Neural cell (in vitro differentiated cells): ENCODE measurements around the gene HCFC1. TPM values are rescaled to one million over a fixed set of nuclear protein-coding genes. Genes with fewer than 3 reads are reported as not detected.

ENCODE experiments used
- H2AFZ ChIP-seq: fragments of 200-600, 300-800 bp; sonication (generic), shearing (Covaris generic); 2 replicates; pipeline ENCODE4 v1.6.0; 2014; ENCODE audit warnings: low read depth, mild to moderate bottlenecking, antibody characterized with exemption, low read length, moderate library complexity
- H3F3A ChIP-seq: fragments of 200-600 bp; shearing (Covaris generic); 2 replicates; pipeline ENCODE4 v1.6.1; 2016; ENCODE audit warnings: mild to moderate bottlenecking, moderate library complexity, mixed read lengths, antibody characterized with exemption, low read length; ENCODE audit not compliant: insufficient read depth, poor library complexity, severe bottlenecking
- H3K27ac ChIP-seq: fragments of 200-600, 300-800 bp; sonication (generic), shearing (Covaris generic); 2 replicates; pipeline ENCODE4 v1.5.1; 2014; ENCODE audit warnings: mild to moderate bottlenecking, low read length, moderate library complexity
- H3K27me3 ChIP-seq: fragments of 300-800, 200-600 bp; sonication (generic), shearing (Covaris generic); 2 replicates; pipeline ENCODE4 v1.6.0; 2014; ENCODE audit warnings: mild to moderate bottlenecking, low read depth, low read length, moderate library complexity; ENCODE audit not compliant: insufficient read depth
- H3K36me3 ChIP-seq: fragments of 300-800, 200-600 bp; sonication (generic), shearing (Covaris generic); 2 replicates; pipeline ENCODE4 v1.5.1; 2014; ENCODE audit warnings: mild to moderate bottlenecking, antibody characterized with exemption, low read length, moderate library complexity; ENCODE audit not compliant: insufficient read depth
- H3K4me2 ChIP-seq: fragments of 300-800, 200-600 bp; sonication (generic), shearing (Covaris generic); 2 replicates; pipeline ENCODE4 v1.6.0; 2014; ENCODE audit warnings: mild to moderate bottlenecking, low read length
- H3K4me3 ChIP-seq: fragments of 300-800, 200-600 bp; sonication (generic), shearing (Covaris generic); 2 replicates; pipeline ENCODE4 v1.5.1; 2014; ENCODE audit warnings: mild to moderate bottlenecking, low read length, moderate library complexity
- H3K79me2 ChIP-seq: fragments of 200-600 bp; shearing (Covaris generic); replicated peaks from 2 replicates; pipeline ENCODE4 v1.6.0; 2014; ENCODE audit warnings: mild to moderate bottlenecking, low read length, moderate library complexity; ENCODE audit not compliant: insufficient read depth
- H3K9ac ChIP-seq: fragments of 300-800, 200-600 bp; sonication (generic), shearing (Covaris generic); 2 replicates; pipeline ENCODE4 v1.6.1; 2016; ENCODE audit warnings: mild to moderate bottlenecking, low read length, mixed read lengths
- H3K9me2 ChIP-seq: fragments of 200-600 bp; shearing (Covaris generic); 2 replicates; pipeline ENCODE4 v1.6.1; 2016; ENCODE audit warnings: mild to moderate bottlenecking, low read length, mixed read lengths; ENCODE audit not compliant: insufficient read depth
- H3K9me3 ChIP-seq: fragments of 200-600, 300-800 bp; sonication (generic), shearing (Covaris generic); 2 replicates; pipeline ENCODE4 v1.6.1; 2016; ENCODE audit warnings: mild to moderate bottlenecking, mixed run types, low read length, moderate library complexity, mixed read lengths
- H4K20me1 ChIP-seq: fragments of 200-600 bp; shearing (Covaris generic); 2 replicates; pipeline ENCODE4 v1.6.1; 2016; ENCODE audit warnings: mild to moderate bottlenecking, mixed run types; ENCODE audit not compliant: insufficient read depth
- EP300 ChIP-seq: fragments of 450-650 bp; conservative IDR thresholded peaks from 2 replicates; pipeline ENCODE4 v1.6.1; 2014; ENCODE audit warnings: antibody characterized with exemption, mild to moderate bottlenecking, moderate library complexity; ENCODE audit not compliant: poor library complexity, severe bottlenecking
- EZH2 ChIP-seq: fragments of 200-600, 300-800 bp; shearing (Covaris generic), sonication (generic); IDR thresholded peaks from 2 replicates; pipeline ENCODE4 v1.6.1; 2014; ENCODE audit warnings: antibody characterized with exemption, low read length, borderline replicate concordance, mild to moderate bottlenecking; ENCODE audit not compliant: insufficient read depth, poor library complexity, severe bottlenecking
- MXI1 ChIP-seq: fragments of 450-650 bp; conservative IDR thresholded peaks from 2 replicates; pipeline ENCODE4 v1.6.1; 2014; ENCODE audit warnings: antibody characterized with exemption, mild to moderate bottlenecking; ENCODE audit not compliant: poor library complexity, severe bottlenecking
- POLR2AphosphoS5 ChIP-seq: IDR thresholded peaks from 2 replicates; pipeline ENCODE4 v1.6.1; 2012
- RAD21 ChIP-seq: fragments of 450-650 bp; conservative IDR thresholded peaks from 2 replicates; pipeline ENCODE4 v1.6.1; 2014; ENCODE audit warnings: antibody characterized with exemption, mild to moderate bottlenecking, moderate library complexity
- SMC3 ChIP-seq: fragments of 450-650 bp; conservative IDR thresholded peaks from 2 replicates; pipeline ENCODE4 v1.6.1; 2014; ENCODE audit warnings: antibody characterized with exemption, mild to moderate bottlenecking, moderate library complexity; ENCODE audit not compliant: poor library complexity
- TAF1 ChIP-seq: IDR thresholded peaks from 2 replicates; pipeline ENCODE4 v1.6.1; 2012; ENCODE audit warnings: low read depth
- polyA plus RNA-seq: library from polyadenylated mRNA; depleted of rRNA; stranded (reverse); fragments of >200 nt; gene quantifications from 2 replicates; pipeline ENCODE4 v1.2.3, GENCODE V29; 2014
- TF ChIP-seq, protein P1 (sequence below): IDR thresholded peaks from 2 replicates; pipeline ENCODE4 v1.6.1; 2012; ENCODE audit warnings: borderline replicate concordance
- TF ChIP-seq, protein P2 (sequence below): fragments of 450-650 bp; IDR thresholded peaks from 2 replicates; pipeline ENCODE4 v1.5.1; 2014; ENCODE audit warnings: antibody characterized with exemption, mild to moderate bottlenecking, moderate library complexity; ENCODE audit not compliant: poor library complexity, severe bottlenecking

The HCFC1 gene
- polyA plus RNA-seq, 1 donor from 2014 or later, result 7.3 TPM

DNA sequence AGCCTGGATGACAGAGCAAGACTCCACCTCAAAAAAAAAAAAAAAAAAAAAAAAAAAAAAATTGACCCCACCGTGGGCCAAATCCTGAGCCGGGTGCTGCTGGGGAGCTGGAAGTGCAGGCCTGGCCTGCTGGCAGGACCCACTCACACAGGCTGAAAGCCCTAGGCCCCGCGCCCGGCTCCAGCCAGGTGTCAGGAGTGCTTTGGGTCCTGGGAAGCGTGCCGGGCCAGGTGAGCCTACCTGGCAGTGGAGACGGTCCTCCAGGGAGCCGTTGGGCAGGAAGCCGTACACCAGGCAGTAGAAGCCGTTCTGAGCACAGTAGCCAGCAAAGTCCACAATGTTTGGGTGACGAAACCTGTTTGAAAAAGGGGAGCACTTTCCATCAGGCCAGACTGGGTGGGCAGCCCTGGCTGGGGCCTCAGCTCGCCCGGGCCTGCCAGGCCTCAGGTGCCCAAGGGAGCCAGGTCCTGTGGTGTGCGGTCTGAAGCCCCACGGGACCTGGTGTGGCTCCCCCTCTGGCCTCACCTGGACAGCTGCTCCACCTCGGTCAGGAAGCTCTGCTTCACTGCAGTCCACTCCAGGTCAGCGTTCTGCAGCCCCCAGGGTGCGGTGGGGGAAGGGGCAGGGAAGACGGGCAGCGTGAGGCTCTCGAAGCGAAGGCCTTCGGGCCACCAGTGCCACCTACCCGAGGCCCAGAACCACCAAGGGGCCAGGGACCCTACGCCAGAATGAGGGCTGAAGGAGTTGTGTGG, 46.3 kb upstream of the HCFC1 start:
- H3K9ac ChIP-seq, result no peak overlapping the region
- H3K79me2 ChIP-seq, result no peaks in the 10 kb centered on the region
- H3K27ac ChIP-seq, result no peak overlapping the region
- H3K4me3 ChIP-seq, result no peak overlapping the region
- no peak overlapping the region for H3K4me2 ChIP-seq
- H2AFZ ChIP-seq, result no peak overlapping the region
- H3K9me2 ChIP-seq, result no peaks in the 10 kb centered on the region
- H3F3A ChIP-seq, result no peaks in the 10 kb centered on the region
- H3K9me3 ChIP-seq, result no peaks in the 10 kb centered on the region
- no peaks in the 10 kb centered on the region for H3K27me3 ChIP-seq
- no peaks in the 10 kb centered on the region for H3K36me3 ChIP-seq
- H4K20me1 ChIP-seq, result no peaks in the 10 kb centered on the region
- no peak for TF ChIP-seq RAD21
- TF ChIP-seq, protein P1, sequence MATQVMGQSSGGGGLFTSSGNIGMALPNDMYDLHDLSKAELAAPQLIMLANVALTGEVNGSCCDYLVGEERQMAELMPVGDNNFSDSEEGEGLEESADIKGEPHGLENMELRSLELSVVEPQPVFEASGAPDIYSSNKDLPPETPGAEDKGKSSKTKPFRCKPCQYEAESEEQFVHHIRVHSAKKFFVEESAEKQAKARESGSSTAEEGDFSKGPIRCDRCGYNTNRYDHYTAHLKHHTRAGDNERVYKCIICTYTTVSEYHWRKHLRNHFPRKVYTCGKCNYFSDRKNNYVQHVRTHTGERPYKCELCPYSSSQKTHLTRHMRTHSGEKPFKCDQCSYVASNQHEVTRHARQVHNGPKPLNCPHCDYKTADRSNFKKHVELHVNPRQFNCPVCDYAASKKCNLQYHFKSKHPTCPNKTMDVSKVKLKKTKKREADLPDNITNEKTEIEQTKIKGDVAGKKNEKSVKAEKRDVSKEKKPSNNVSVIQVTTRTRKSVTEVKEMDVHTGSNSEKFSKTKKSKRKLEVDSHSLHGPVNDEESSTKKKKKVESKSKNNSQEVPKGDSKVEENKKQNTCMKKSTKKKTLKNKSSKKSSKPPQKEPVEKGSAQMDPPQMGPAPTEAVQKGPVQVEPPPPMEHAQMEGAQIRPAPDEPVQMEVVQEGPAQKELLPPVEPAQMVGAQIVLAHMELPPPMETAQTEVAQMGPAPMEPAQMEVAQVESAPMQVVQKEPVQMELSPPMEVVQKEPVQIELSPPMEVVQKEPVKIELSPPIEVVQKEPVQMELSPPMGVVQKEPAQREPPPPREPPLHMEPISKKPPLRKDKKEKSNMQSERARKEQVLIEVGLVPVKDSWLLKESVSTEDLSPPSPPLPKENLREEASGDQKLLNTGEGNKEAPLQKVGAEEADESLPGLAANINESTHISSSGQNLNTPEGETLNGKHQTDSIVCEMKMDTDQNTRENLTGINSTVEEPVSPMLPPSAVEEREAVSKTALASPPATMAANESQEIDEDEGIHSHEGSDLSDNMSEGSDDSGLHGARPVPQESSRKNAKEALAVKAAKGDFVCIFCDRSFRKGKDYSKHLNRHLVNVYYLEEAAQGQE, result no peak
- TF ChIP-seq TAF1, result no peak
- TF ChIP-seq POLR2AphosphoS5, result no peak
- TF ChIP-seq EZH2, result no peak
- no peak for TF ChIP-seq SMC3
- no peak for TF ChIP-seq EP300
- TF ChIP-seq, protein P2, sequence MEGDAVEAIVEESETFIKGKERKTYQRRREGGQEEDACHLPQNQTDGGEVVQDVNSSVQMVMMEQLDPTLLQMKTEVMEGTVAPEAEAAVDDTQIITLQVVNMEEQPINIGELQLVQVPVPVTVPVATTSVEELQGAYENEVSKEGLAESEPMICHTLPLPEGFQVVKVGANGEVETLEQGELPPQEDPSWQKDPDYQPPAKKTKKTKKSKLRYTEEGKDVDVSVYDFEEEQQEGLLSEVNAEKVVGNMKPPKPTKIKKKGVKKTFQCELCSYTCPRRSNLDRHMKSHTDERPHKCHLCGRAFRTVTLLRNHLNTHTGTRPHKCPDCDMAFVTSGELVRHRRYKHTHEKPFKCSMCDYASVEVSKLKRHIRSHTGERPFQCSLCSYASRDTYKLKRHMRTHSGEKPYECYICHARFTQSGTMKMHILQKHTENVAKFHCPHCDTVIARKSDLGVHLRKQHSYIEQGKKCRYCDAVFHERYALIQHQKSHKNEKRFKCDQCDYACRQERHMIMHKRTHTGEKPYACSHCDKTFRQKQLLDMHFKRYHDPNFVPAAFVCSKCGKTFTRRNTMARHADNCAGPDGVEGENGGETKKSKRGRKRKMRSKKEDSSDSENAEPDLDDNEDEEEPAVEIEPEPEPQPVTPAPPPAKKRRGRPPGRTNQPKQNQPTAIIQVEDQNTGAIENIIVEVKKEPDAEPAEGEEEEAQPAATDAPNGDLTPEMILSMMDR, result no peak
- no peak for TF ChIP-seq MXI1

DNA sequence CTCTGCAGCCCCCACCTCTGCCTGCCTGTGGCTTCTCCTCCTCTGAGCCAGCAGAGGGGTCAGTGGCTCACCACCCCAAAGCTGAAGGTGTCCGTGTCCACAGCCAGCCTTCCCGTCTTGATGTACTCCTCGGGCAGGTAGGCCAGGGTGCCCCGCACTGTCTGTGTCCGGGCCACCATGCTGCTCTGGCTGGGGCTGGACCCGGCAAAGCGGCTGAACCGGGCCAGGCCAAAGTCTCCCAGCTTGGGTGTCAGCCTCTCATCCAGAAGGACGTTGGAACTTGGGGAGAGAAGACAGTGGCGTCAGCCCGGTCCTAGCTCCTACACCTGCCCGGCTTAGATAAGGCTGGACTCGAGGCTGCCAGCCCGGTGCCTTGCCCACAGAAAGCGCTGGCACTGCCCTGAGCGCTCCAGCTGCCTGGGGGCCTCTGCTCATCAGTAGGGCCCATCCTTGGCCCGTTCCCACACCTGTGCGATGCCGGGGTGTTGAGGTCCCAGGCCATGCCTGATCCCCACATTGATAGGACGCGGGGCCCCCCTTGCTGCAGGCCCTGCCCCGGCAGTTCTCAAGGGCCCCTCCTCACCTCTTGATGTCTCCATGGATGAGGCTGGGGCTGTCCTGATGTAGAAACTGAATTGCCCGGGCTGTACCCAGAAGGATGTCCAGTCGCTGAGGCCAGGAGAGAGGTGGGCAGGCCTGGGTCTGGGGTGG, 44.9 kb upstream of the HCFC1 start:
- Histone ChIP-seq H3K36me3 (no peaks in the 10 kb centered on the region), H3K27ac (no peak overlapping the region), H3K9me3 (no peaks in the 10 kb centered on the region), H3K9ac (no peak overlapping the region), H3K79me2 (no peaks in the 10 kb centered on the region), H3K27me3 (no peaks in the 10 kb centered on the region), H3K4me2 (no peak overlapping the region), H3F3A (no peaks in the 10 kb centered on the region), H3K4me3 (no peak overlapping the region), H2AFZ (no peak overlapping the region), H4K20me1 (no peaks in the 10 kb centered on the region), H3K9me2 (no peaks in the 10 kb centered on the region)
- TF ChIP-seq, protein P1, result no peak
- no peak for TF ChIP-seq MXI1
- no peak for TF ChIP-seq SMC3
